SK-N-SH (cell line): ENCODE results near the gene ERGIC1.

Experiments used
- NFIC ChIP-seq: IDR thresholded peaks from 2 replicates; pipeline ENCODE4 v1.4.0; 2012; ENCODE audit warnings: borderline replicate concordance
- RAD21 ChIP-seq: IDR thresholded peaks from 2 replicates; pipeline ENCODE4 v1.6.1; 2012; ENCODE audit warnings: mild to moderate bottlenecking, low read length

- TF ChIP-seq NFIC: no peak
- TF ChIP-seq RAD21: no peak
These were observed 138.5 kb downstream of the ERGIC1 start for GRCh38 chr5:172972552-172972951.
